Measurements from ENCODE around the gene ID2.

- TF ChIP-seq CTCF (IDR thresholded peaks at IDR 0.05; ENCODE audit: poor library complexity, severe bottlenecking): no peak
- no peak for TF ChIP-seq RAD21 (conservative IDR thresholded peaks at IDR 0.05)
- no peak for TF ChIP-seq EZH2 (IDR thresholded peaks at IDR 0.05; ENCODE audit: borderline replicate concordance, insufficient read depth, low read length, poor library complexity, severe bottlenecking)
- TF ChIP-seq TAF1 (IDR thresholded peaks at IDR 0.05; ENCODE audit: low read depth): no peak
- TF ChIP-seq POLR2AphosphoS5 (IDR thresholded peaks at IDR 0.05): no peak
- no peak for TF ChIP-seq REST (IDR thresholded peaks at IDR 0.05; ENCODE audit: borderline replicate concordance)
- TF ChIP-seq EP300 (conservative IDR thresholded peaks at IDR 0.05; ENCODE audit: poor library complexity, severe bottlenecking): no peak
These were observed 46.6 kb downstream of the ID2 start for GRCh38 chr2:8728305-8729015.

All from neural cell (in vitro differentiated cells).